Vagina (tissue), 2 donors: ENCODE data around the gene RAB40C.

Experiments used
- CTCF ChIP-seq, 3 experiments: fragments of 450-650 bp in 2 of 3; fragments of 200-600 bp in 1 of 3; sonication (generic) in 1 of 3; IDR thresholded peaks; one replicate each; pipeline ENCODE4 v1.5.1; 2017 to 2019; ENCODE audit warnings: antibody characterized with exemption in 3 of 3, mild to moderate bottlenecking in 2 of 3, moderate library complexity in 2 of 3
- POLR2AphosphoS5 ChIP-seq, 2 donors: sonication (generic); formaldehyde crosslinking; IDR thresholded peaks; one replicate each; pipeline ENCODE4 v1.9.0; 2017; ENCODE audit warnings: antibody characterized with exemption in 2 of 2, mild to moderate bottlenecking in 2 of 2, low read depth in 1 of 2; ENCODE audit not compliant: insufficient read depth in 1 of 2

GRCh38 chr16:629833-630248 is 40.0 kb downstream of the RAB40C start:
- TF ChIP-seq POLR2AphosphoS5 (IDR thresholded peaks at IDR 0.05; ENCODE audit: insufficient read depth in 1 of 2, low read depth in 1 of 2), result no peak
- TF ChIP-seq CTCF (IDR thresholded peaks at IDR 0.05), result no peak
